ENCODE data around the gene GDF15.
A peak's percentile ranks its signal among the peaks of the same experiment; 100 is the strongest.
"Not testable (repeated sequence)": the region's sequence is repeated elsewhere in the genome, so short reads cannot be mapped to it uniquely, and the experiment has no call there.

Gene GDF15

DNA sequence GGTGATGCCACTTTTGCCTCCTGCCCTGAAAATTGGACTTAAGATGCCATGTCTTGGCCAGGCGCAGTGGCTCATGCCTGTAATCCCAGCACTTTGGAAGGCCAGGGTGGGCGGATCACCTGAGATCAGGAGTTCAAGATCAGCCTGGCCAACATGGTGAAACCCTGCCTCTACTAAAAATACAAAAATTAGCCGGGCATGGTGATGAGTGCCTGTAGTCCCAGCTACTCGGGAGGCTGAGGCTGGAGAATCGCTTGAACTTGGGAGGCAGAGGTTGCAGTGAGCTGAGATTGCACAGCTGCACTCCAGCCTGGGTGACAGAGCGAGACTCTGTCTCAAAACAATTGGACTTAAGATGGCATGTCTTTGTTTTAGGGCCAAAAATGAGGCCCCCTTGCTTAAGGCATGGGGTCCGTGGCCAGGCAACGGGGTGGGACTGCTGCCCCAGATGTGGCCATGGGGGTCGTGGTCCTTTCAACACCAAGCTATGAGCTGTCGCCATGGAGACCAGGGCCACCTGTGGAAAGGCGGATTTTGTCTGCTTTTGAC lies 21.6 kb upstream of the GDF15 start:
- not testable (repeated sequence) for DNase-seq

DNA sequence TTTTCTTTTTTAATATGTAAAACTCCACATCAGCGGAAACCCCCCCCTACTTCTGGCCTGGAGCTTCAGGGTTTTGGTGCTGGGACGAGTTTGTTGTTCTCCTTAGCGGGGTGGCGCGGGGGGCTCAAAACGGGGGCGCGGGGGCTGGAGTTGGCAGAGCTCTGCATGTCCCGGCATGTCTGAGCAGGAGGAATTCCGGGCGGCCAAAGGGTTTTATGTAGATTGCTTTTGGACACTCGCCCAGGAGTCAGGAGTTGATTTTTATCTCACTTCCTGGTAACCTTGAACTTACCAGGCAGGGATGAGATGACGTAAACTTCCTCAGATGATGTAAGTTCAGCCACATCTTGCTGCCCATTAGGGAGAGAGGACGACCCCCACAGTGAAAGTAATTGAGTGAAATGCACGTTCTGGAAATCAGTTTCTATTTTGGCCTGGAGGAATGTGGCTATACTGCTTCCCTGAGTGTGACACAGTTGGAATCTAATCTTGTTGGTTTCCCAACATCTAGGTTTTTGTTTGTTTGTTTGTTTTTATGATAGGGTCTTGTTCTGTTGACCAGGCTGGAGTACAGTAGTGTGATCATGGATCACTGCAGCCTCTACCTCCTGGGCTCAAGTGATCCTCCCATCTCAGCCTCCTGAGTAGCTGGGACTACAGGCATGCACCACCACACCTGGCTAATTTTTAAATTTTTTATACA lies 21.0 kb upstream of the GDF15 start:
- DNase-seq, result peak; percentile 99

DNA sequence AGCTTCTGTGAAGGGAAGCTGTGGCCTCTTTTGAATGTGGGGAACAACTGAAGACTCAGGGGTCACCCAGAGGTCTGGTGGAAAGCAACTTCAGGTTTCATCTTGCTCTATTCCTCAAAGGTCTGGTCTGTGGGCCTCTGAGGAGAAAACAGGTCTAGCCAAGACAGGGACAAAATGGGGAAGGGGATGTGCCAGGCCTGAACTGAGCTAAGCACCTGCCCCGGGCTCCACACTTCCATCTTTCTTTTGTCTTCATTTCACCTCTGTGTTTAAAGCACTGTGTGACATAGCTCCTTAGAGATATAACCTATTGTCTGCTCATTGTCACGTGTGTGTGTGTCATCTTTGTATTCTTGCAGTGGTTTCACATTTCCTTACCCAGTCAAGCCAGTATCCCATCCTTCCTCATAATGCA lies 19.9 kb upstream of the GDF15 start:
- no peak for DNase-seq

DNA sequence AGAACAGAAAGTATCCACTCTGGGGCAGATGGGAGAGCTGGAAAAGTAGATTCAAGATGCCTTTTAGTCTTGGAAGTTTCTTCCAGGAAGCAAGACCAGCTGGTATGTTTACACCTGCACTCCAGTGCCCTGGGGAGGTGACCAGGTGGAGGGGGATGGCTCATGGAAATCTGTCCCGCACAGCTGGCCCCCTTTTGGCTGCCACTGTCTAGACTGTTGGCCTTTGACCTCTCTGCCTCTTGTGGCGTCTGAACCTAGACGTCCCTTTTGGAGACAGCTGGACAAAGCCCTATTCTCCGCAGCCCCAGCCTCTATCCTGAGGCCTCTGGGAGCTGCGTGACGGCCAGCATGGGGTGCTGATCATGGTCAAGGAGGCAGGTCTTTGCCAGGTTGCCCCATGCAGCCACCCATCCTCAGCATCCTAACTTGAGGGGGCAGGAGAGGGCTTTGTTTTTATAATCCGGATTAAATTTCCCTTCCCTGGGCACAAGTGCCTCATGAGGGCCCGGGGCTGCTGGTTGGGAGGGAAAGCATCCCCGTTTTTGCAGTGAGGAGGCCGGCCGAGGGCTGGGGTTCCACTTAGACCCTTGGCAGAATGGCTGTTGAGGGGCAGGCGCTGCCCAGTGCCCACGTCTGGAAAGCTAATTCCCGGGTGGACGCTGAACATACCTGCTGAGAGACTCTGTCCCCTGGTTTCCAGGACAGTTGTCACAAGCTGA lies 17.3 kb upstream of the GDF15 start:
- no peak for DNase-seq

DNA sequence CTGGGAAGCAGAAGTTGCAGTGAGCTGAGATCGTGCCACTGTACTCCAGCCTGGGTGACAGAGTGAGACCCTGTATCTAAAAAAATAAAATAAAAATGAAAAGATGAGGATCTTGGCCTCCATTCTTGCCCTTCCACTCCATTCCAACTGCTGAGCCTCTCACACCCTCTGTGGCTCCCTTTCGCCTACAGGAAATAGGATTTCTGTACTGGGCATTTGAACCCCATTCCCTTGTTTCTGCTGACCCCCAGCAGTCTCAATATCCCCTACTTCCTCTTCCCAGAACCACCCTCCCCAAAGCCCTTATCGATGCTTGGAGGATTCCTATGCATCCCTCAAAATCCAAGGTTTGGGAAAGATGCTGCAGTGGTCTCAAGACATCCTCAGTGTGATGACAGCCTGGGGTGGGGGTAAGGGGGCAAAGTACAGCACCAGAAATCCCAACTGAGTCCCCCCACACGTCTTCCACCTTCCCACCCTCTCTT lies 12.5 kb upstream of the GDF15 start:
- no peak for DNase-seq

DNA sequence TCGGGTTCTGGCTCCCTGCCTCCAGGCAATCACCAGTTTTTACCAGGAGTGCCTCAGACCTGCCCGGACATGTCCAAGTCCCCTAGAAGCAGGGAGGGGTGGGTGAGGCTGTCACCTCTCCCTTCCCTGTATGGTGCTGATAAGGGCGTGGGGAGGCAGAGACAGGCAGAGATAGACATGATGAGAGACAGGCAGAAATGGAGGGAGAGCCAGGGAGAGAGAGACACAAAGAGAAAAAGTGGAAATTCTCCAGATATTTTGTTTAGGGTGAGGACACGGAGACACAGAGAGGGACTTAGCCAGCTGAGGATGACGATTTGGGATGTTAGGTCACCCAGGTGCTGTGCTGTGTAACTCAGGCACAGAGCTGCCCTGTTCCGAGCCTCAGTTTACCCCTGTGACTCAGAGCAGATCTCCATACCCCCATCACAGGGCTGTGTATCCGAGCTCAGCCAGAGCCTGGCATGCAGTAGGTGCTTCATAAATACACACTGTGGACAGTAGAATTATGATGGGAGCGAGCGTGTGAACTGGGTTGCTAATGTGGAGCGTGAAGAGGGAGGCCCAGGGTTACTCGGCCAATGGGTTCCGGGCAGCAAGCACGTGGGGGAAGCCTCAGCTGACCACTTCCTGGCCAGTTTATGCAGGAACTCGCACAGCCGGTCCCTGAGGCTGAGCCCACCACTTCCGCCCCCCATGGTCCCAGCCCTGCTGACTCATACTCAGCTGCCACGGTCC lies 11.9 kb upstream of the GDF15 start:
- DNase-seq, result peak; percentile 94

DNA sequence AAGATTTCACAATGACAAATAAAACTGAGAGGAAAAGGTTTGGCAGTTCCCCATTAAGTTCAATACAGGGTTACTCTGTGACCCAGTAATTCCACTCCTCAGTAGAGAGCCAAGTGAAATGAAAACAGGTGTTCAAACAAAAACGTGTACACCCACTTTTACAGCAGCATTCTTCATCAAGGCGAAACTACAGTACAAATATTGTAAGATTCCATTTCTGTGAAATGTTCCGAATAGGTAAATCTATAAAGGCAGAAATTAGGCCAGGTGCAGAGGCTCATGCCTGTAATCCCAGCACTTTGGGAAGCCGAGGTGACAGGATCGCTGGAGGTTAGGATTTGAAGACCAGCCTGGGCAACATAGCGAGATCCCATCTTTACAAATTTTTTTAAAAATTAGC lies 8.9 kb upstream of the GDF15 start:
- no peak for DNase-seq

DNA sequence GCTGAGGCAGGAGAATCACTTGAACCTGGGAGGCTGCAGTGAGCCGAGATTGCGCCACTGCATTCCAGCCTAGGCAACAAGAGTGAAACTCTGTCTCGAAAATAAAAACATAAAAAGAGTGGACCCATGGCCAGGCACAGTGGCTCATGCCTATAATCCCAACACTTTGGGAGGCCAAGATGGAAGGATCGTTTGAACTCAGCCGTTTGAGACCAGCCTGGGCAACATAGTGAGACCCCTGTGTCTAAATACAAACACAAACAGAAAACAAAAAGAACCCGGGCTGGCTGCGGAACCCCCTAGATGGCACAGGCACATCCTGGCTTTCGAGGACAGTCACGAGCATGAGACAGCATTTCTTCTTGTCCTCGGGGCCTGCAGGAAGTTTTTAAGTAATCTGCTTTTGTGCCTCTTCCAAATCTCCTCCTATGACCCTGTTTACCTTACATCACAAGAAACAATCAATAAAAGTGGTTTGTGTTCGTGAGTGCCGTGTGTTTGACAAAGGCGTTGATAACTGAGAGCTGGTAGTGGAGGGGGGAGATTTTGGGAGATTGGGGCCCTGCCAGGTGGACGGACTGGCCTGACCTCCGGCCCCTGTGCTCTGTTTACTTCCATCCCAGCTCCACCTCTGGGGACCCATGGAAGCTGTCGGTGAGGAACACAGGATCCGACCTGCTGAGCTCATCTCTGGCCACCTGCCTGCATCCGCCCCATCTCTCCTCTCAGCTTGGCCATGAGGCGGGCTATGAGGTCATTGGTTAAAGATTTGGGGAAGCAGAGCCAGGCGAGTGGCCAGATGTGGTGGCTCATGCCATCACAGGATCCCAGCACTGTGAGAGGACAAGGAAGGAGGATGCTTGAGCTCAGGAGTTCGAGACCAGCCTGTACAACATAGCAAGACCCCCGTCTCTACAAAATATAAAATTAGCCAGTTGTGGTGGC lies 5.9 kb upstream of the GDF15 start:
- peak; percentile 78 for DNase-seq

DNA sequence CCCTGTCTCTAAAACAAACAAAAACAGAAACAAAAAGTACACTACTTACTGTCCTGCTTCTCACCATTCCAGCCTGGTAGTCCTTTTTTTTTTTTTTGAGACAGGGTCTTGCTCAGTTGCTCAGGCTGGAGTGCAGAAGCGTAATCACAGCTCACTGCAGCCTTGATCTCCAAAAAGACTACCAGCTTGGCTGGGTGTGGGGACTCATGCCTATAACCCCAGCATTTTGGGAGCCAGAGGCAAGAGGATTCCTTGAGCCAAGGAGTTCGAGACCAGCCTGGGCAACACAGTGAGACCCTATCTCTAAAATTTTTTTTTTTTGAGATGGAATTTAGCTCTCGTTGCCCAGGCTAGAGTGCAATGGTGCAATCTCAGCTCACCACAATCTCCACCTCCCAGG lies 5.1 kb upstream of the GDF15 start:
- no peak for DNase-seq

DNA sequence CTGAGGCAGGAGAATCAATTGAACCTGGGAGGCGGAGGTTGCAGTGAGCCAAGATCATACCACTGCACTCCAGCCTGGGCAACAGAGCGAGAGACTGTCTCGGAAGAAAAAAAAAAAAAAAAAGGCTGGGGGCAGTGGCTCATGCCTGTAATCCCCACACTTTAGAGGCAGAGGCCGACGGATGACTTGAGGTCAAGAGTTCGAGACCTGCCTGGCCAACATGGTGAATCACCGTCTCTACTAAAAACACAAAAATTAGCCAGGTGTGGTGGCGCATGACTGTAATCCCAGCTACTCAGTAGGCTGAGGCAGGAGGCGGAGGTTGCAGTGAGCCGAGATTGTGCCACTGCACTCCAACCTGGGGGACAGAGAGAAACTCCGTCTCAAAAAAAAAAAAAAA lies 2.3 kb upstream of the GDF15 start:
- not testable (repeated sequence) for DNase-seq

DNA sequence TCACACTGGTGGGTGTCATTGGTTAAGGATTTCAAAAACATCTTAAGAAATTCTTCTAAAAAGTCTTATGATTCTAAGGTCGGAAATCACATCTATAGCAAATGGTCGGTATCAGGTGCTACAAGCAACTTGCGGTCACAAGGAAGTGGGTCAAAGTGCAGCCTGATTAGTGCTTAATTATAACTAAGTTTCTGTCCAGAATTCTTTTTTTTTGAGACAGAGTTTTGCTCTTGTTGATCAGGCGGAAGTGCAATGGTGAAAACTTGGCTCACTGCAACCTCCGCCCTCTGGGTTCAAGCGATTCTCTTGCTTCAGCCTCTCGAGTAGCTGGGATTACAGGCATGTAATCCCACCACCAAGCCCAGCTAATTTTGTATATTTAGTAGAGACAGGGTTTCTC lies 1.2 kb upstream of the GDF15 start:
- DNase-seq, result no peak

DNA sequence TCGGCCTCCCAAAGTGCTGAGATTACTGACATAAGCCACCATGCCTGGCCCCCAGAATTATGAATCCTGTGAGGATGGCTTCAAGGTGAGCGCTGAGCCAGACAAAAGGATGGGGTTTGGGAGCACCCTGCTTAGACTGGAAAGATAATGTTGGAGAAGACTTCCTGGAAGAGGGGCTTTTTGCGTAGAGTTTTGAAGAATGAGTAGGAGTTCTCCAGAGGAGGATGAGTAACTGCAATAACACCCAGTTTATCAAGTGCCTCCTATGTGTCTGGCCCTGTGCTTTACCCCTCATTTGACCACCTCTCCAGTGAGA lies 641 bp upstream of the GDF15 start:
- no peak for DNase-seq

DNA sequence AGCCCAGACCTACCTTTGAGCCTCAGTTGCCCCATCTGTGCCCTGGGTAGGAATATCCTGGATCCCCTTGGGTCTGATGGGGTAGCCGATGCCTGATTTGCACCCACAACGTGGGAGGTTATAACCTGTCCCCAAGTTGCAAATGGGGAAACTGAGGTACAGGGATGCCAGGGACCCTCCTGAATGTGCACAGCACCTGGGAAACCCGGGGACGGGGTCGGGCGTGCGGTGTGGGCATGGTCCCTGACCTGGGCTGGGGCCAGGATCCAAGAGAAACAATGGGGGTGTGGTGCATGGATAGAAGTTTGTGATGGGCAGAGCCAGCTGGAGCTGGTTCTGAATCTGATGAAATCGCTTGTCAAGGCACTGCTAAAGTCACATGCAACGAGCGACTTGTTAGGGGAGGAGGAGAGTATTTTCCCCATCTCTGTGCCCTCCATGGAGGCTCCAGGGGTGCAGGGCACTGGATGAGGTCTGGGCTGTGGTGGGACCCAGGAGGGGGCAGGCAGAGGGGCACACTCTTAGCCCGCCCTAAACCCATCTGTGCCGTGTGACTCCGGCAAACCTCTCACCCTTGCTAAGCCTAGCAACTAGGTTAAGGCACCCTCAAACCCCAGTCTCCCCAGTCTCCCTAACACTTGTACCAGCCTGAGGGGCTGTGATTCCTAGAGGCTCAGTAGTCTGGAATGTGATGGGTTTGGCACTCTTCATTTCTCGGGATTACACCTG lies 749 bp downstream of the GDF15 start:
- peak; percentile 62 for DNase-seq

DNA sequence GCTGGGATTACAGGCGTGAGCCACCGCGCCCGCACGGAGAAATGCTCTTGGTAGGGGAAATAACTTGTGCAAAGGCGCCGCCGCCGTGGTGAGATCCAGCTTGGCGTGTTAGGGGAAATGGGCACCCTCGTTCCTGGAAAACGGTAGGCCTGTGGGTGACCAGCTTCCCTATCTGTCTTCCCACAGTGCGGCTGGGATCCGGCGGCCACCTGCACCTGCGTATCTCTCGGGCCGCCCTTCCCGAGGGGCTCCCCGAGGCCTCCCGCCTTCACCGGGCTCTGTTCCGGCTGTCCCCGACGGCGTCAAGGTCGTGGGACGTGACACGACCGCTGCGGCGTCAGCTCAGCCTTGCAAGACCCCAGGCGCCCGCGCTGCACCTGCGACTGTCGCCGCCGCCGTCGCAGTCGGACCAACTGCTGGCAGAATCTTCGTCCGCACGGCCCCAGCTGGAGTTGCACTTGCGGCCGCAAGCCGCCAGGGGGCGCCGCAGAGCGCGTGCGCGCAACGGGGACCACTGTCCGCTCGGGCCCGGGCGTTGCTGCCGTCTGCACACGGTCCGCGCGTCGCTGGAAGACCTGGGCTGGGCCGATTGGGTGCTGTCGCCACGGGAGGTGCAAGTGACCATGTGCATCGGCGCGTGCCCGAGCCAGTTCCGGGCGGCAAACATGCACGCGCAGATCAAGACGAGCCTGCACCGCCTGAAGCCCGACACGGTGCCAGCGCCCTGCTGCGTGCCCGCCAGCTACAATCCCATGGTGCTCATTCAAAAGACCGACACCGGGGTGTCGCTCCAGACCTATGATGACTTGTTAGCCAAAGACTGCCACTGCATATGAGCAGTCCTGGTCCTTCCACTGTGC lies 2.4 kb downstream of the GDF15 start:
- DNase-seq, result peak; percentile 50

DNA sequence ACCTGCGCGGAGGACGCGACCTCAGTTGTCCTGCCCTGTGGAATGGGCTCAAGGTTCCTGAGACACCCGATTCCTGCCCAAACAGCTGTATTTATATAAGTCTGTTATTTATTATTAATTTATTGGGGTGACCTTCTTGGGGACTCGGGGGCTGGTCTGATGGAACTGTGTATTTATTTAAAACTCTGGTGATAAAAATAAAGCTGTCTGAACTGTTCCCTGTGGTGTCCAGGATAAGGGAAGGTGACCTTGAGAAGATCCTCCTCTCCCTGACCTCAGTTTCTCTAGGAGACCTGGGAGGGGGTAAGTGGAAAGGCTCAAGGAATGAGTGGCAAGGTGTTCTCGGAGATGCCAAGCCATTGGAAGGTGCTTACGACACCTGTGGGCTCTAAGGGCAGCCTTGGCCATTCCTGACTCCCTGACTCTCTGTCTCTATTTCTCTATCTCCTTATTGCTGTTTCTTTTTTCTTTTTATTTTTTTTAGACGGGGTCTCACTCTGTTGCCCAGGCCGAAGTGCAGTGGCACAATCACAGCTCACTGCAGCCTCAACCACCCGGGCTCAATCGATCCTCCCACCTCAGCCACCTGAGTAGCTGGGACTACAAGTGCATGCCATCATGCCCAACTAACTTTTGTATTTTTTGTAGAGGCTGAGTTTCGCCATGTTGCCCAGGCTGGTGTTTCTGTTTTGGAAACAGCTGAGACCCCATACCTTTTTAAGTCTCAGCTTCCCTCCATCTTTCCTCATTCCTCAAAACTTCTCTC lies 3.2 kb downstream of the GDF15 start:
- DNase-seq, result no peak

DNA sequence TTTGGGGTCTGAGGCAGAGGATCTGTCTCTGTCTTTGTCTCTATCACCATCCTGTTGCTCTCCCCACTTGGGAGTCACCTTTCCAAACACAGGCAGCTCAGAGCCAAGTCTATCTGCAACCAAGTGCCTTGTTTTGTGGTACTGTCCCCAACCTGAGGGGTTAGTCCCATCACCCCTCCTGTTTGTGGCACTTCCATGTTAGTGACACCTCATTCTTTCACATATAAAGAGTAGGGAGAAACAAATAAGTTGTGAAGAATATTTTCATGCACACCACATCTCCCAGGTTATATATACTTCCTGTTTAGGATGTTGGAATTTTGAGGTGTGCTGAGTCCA lies 3.7 kb downstream of the GDF15 start:
- no peak for DNase-seq

DNA sequence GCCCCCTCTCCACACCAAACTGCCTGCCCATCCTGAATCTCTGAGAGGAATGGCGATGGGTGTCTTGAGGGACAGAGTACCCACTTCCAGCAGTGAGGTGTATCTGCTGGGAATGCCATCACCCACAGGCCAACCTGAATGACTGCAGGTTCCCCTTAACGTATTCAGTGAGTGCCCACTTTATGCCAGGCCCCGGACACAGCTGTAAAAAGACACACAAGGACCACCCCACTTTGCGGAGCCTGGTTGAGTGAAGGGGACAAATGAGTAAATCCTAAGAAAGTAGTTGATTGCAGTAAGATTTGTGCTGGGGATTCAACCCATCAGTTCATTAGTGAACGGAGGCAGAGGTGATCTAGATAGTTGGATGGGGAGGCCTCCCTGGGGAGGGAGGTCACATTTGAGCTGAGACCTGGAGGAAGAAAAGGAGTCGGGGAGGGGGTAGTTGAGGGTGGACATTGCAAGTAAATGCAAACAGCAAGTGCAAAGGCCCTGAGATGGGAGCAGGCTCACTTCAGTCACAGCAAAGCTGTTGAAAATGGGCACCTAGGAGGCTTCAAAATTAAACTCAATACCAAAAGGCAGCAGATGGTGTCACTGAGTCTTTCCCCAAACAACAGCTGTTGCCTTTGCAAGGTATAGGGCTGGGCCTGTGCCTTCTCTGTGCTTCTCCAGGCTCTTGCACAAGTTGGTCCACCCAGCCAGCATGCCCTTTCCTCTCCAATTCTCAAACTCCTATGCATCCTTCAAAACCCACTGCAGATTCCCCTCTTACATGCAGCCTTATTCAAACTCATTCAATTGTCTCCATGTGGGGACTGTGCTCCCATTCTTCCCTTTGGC lies 4.3 kb downstream of the GDF15 start:
- no peak for DNase-seq

DNA sequence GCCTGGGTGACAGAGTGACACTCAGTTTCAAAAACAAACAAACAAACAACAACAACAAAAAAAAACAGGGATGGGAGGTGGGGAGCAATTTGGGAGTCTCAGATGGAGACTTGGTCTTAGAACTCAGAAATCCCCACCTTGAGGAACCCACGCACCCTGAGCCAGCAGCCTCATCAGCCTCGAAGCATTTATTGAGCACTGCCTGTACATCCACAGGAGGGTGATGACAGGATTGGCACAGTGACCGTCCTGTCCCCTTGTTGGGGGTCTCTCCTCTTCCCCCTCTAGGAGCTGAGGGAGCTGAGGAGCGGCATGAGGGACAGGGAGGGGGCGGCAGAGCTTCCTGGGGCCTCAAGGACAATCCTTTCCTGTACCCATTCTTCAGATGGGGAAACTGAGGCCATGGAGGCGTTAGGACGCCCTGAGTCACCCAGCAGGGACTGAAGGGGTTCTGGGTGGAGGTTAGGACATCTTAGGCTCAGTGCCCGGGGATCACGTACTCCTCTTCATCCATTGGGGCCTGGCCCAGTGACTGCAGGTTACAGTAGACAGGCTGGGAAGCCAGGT lies 5.6 kb downstream of the GDF15 start:
- DNase-seq, result no peak

DNA sequence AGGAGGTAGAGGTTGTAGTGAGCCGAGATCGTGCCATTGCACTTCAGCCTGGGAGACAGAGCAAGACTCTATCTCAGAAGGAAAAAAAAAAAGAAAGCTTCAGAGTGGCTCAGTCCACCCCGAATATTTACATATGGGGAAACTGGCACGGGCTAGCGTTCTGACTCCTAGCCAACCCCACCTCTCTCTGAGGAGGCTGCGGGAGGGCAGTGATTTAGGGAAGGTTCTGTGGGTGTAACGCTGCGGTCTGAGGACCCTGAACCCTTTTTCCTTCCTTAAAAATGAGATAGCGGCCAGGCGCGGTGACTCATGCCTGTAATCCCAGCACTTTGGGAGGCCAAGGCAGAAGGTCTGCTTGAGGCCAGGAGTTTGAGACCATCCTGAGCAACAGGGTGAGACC lies 6.5 kb downstream of the GDF15 start:
- DNase-seq, result no peak

All from fibroblast of skin of right quadriceps (primary cell).